NCI-H774 (cell line): ENCODE measurements around the gene ITPR3.

Experiments used
- DNase-seq: peaks from one replicate; lab custom pipeline; 2025; lab: John Stamatoyannopoulos, UW

The ITPR3 gene

GRCh38 chr6:33670086-33670660, 49.1 kb downstream of the ITPR3 start:
- no peak for DNase-seq

GRCh38 chr6:33670971-33671743, 50.0 kb downstream of the ITPR3 start:
- DNase-seq: no peak

GRCh38 chr6:33671744-33672072, 50.6 kb downstream of the ITPR3 start:
- no peak for DNase-seq

GRCh38 chr6:33672808-33673207, 51.7 kb downstream of the ITPR3 start:
- DNase-seq: no peak

GRCh38 chr6:33673851-33674250, 52.7 kb downstream of the ITPR3 start:
- no peak for DNase-seq

GRCh38 chr6:33675968-33676367, 54.8 kb downstream of the ITPR3 start:
- no peak for DNase-seq

GRCh38 chr6:33676416-33677142, 55.5 kb downstream of the ITPR3 start:
- no peak for DNase-seq

GRCh38 chr6:33677143-33677660, 56.1 kb downstream of the ITPR3 start:
- no peak for DNase-seq

- DNase-seq: no peak
These were observed 56.6 kb downstream of the ITPR3 start for GRCh38 chr6:33677689-33678088.

- no peak for DNase-seq
These were observed 57.3 kb downstream of the ITPR3 start for GRCh38 chr6:33678233-33678931.

GRCh38 chr6:33678932-33679490, 57.9 kb downstream of the ITPR3 start:
- DNase-seq: no peak

- DNase-seq: no peak
These were observed 58.6 kb downstream of the ITPR3 start for GRCh38 chr6:33679761-33680160.

GRCh38 chr6:33682341-33682740, 61.2 kb downstream of the ITPR3 start:
- no peak for DNase-seq

GRCh38 chr6:33683051-33683571, 62.0 kb downstream of the ITPR3 start:
- DNase-seq: no peak

- DNase-seq: no peak
These were observed 62.7 kb downstream of the ITPR3 start for GRCh38 chr6:33683576-33684427.

- no peak for DNase-seq
These were observed 63.3 kb downstream of the ITPR3 start for GRCh38 chr6:33684428-33684896.

- no peak for DNase-seq
These were observed 63.9 kb downstream of the ITPR3 start for GRCh38 chr6:33684983-33685382.

- no peak for DNase-seq
These were observed 64.5 kb downstream of the ITPR3 start for GRCh38 chr6:33685411-33686224.

- DNase-seq: no peak
These were observed 65.3 kb downstream of the ITPR3 start for GRCh38 chr6:33686225-33686924.
